SK-N-MC (cell line): ENCODE measurements around the gene SARM1.

ENCODE experiments used
- EZH2 ChIP-seq: fragments of 200-600 bp; sonication (generic); IDR thresholded peaks from one replicate; pipeline ENCODE4 v1.6.1; 2017; ENCODE audit warnings: antibody characterized with exemption
- FOXP2 ChIP-seq: optimal IDR thresholded peaks from 2 replicates; pipeline ENCODE3; 2011; ENCODE audit warnings: mild to moderate bottlenecking, moderate library complexity; ENCODE audit not compliant: insufficient read depth; ENCODE audit errors: extremely low read length, control extremely low read depth
- POLR2AphosphoS5 ChIP-seq: IDR thresholded peaks from 2 replicates; pipeline ENCODE4 v1.6.1; 2012; ENCODE audit warnings: mild to moderate bottlenecking, low read depth, low read length, borderline replicate concordance

- TF ChIP-seq FOXP2 (no peak), POLR2AphosphoS5 (no peak), EZH2 (no peak)
Observed at GRCh38 chr17:28365487-28365886, 6.0 kb upstream of the SARM1 start.
